SH-SY5Y (cell line): ENCODE measurements around the gene METTL24.

Experiments used
- GATA2 ChIP-seq: IDR thresholded peaks from 2 replicates; pipeline ENCODE4 v1.6.1; 2011; ENCODE audit warnings: mild to moderate bottlenecking, low read depth, low read length
- GATA3 ChIP-seq: IDR thresholded peaks from 2 replicates; pipeline ENCODE4 v1.6.1; 2011; ENCODE audit warnings: low read depth, mild to moderate bottlenecking, low read length, moderate library complexity

DNA sequence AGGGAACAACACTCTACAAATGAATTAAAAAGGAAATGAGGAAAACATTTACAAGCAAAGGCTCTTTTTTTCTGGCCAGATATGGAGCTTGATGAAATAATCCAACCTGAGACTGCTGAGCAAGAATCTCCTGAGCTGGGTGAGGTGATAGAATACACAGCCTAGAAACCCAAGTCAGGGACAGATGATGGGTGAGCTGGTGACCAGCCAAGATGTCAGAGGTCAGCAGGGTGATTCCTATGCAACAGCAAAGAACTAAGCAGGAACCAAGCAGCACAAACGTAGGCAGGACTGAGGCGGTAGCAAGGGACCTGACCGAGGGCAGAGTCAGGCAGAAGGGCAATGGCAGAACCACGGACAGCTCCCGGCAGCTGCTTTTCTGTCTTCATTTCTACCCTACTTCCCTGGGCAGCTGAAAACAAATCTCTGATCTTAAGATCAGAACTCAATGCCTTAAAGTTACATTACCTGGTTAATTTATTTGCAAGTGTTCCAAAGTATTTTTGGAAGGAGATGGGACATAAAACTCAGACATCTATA, 102.9 kb downstream of the METTL24 start:
- TF ChIP-seq GATA2 (no peak), GATA3 (no peak)
